ENCODE results near the gene CD44.
A peak's percentile ranks its signal among the peaks of the same experiment; 100 is the strongest.

The CD44 gene

GRCh38 chr11:35241083-35241482 is 102.1 kb downstream of the CD44 start:
- no peak for DNase-seq

DNA sequence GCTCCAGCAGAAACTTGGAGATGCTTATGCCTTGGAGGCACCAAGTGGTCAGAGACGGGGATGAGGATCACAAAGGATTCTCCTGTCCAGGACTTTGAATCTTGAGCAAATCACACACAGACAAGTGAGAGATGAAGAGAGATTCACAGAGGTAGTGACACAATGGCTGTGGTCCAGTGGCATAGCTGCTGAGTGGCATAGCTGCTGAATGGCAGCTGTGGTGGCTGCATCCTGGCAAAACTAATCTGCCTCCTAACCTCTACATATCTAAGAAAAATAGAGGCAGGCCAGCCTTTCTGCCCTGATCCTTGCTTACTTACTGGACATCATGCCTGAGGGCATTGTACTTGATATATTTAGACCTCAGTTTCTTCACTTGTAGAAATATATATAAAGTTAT is 102.6 kb downstream of the CD44 start:
- no peak for DNase-seq

DNA sequence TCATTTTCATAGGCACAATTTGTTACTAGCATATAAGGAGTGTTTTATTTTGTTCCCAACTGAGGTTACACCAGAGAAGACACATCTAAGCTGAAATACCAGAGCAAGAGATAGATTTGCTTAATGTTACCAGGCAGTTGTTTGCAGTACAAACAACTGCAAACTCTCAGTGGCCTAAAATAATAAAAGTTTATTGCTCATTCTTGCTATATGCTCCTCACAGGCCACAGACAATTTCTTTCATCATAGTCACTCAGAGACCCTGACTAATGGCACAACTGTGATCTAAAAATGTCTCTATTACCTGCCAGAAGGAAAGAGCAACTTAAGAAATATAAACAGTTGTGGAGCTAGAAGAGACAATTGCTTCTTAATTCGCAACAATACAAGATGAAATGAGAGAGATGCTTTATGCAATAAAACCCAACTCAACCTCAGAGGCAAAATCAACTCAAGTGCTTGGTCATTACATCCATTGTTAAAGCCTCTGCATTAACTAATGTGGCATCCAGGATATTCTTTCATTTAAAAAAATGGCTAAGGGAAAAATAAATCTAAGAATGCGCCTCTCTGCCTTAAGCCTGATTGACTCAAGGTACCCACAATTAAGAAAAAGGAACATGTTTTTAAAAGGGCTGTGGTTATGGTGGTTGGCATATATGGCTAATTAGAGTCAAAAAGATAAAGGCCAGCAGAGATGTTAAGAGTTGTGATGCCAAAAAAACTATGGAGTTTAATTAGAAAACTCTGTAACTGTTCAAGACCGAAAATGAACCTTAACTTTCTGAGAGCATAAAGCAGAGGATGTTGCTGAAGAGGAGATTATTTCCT is 103.7 kb downstream of the CD44 start:
- no peak for DNase-seq

GRCh38 chr11:35243774-35244173 is 104.8 kb downstream of the CD44 start:
- DNase-seq: no peak

DNA sequence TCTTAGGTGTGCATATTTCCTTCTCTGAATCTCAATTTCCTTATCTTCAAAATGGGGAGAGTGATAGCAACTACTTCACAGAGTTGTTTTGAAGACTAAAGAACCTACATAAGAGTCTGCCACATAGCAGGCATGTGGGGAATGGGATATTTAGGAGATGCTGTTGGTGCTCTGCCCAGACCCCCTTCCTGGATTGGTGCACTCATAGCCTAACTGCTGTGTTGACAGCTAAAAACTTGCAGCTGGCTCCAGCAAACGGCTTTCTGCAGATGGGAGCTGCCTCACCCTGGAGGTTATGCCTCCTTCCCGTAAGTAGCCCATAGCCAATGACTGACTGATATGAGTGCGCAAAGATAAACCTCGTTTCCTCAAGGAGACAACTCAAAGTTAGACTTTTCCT is 106.1 kb downstream of the CD44 start:
- DNase-seq: no peak

DNA sequence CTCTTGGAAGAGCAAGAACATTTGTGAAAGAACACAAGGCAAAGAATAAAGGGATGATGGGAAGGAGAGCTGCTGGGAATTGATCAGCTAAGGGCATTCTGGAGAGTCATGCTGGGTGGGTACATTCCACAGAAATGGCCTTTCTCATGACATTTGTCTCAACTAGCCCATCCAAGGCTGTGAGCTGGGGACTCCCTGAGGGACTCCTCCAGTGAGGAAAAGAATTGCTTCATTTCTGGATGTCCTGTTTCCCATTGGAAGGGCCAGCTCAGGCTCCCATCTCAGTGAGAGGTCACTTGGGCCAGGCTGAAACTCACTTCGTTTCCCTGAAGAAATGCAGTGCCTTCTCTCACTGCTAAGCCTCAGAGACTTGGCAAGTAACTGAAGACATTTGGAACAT is 106.8 kb downstream of the CD44 start:
- DNase-seq: no peak

- DNase-seq: no peak
Measured at GRCh38 chr11:35246745-35247144, 107.8 kb downstream of the CD44 start.

- DNase-seq: peak; percentile 68
Measured at GRCh38 chr11:35247428-35247827, 108.5 kb downstream of the CD44 start.

DNA sequence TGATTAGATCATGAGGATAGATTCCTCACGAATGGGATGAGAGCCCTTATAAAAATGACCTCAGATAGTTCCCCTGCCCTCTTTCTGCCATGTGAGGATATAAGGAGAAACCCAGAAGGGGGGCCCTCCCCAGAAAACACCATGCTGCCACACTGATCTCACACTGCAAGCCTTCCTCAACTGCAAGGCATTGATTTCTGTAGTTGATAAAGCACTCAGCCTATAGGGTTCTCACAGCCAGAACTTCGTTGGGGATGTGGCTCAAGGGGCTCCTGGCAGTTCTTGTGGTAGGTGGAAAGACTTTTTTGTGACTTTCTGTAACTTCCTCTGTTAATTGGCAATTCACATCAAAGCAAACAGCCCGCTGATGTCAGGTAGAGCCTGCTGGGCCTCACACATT is 108.9 kb downstream of the CD44 start:
- peak; percentile 33 for DNase-seq

DNA sequence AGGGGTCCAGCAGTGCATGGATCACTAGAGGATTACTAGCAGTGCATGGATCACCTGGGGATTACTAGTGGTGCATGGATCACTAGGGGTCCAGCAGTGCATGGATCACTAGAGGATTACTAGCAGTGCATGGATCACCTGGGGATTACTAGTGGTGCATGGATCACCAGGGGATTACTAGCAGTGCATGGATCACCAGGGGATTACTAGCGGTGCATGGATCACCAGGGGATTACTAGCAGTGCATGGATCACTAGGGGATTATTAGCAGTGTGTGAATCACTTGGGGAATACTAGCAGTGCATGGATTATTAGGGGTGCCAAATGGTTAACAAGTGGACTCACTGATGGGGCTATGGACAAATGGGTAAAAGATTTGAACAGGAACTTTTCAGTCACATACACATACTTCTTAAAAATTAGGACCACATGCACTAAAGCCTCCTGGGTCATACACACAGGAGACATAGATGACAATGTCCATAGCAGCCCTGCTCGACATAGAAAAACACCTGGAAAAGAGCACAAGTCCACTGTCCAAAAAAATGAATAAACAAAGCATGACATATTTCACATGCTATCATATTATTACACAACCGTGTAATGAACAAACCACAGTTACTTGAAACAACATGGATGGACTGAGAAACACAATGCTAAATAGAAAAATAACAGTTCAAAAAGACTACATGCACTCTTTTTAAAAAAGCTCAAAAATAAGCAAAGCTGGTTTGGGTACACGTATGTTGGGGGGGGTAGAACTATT is 109.8 kb downstream of the CD44 start:
- DNase-seq: no peak

DNA sequence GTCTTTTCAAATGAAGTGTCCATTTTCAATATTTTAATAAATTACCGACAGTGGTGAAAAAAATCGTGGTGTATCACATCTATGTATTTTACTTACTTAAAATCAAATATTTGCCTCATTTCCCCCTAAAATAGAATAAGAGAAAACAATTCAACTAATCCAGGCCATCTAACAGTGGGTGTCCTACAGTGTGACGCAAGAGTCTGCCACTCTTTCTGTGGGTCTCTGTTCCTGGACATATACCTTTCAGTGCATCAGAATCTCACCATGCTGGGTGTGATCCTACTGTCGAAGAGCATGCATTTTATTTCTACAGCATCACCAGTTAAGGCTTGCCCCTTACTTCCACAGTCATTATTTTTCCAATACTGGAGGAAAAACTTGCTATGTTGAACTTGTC is 111.2 kb downstream of the CD44 start:
- no peak for DNase-seq

GRCh38 chr11:35250621-35251020 is 111.7 kb downstream of the CD44 start:
- no peak for DNase-seq

DNA sequence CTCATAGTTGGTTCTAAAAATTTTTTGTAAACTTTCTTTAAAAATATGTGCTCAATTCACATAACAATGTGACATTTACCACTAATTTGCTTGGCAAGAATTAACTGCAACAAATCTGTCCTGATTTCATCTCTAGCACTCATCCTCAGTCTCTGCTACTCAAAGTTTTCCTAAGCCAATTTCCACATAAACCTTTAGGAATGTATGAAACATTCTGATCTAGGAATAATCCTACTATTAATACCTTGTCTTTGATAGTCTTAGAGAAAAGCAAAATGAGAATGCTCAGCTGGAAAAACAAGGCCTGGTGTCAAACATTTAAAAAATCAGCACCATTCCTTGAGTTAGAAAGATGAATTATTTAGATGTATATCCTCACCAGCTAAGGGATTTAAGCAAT is 114.3 kb downstream of the CD44 start:
- no peak for DNase-seq

GRCh38 chr11:35255514-35255913 is 116.5 kb downstream of the CD44 start:
- DNase-seq: no peak

DNA sequence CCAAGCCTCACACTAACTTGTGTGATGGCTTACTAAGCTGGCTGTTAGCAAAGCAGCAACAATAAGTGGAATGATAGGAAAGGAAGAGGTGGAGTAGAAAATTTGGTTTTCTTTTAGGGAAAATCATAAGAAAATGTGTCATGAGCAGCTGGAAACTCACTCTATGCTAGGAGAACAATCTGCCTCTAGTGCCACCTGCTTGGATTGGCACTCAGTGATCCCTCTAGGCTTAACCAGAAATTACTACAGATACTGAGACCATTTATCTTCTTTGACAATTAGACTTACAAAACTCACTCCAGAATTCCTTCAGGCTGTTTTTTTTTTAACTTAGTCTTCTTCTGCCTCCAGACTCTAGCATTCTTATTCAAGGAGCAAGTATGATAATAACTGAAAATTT is 117.3 kb downstream of the CD44 start:
- no peak for DNase-seq

- no peak for DNase-seq
Measured at GRCh38 chr11:35257281-35257680, 118.3 kb downstream of the CD44 start.

DNA sequence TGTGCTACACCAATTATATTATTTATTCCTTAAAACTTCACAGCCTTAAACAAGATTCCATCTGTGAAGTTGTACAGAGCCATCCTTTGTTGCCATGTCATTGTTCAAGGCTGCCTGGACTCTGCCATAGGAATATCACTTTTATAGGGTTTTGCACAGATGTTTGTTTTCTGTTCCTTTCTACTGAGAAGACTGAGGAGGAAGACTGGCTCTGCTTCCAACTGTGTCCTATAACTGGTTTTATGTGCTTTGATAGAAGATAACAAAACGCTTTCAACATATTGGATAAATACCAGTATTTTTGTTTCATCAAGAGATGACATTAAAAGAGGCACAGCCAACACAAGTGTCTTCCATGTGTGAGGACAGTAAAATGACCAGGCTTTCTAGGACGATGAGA is 120.6 kb downstream of the CD44 start:
- no peak for DNase-seq

DNA sequence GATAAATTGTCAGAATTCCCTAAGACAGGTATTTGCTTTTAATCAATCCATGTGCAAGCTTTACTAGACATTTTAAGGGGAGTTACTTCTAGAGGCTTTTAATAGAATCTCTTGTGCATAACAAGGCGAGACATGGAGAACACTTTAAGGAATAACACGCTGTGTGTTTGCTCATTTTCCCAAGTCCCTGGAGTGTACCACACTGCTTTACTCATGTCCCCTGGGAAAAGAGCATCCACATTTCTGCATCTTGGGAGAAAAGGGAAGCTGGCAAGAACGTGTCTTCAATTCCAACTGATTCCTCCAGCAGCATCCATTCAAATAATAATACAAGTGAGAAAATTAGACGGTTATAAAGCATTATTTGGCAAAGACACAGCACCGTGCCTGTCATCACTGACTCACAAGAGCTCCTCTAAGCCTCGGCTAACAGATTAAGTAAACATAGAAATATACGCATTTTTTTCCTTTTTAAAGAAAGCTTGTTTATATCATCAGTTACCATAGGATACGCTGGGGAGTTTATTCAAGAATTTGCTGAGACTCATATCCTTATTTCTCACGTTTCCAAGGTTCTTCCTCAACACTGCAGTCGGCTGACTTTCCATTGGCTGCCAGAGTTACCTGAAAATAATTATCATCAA is 121.5 kb downstream of the CD44 start:
- DNase-seq: no peak

DNA sequence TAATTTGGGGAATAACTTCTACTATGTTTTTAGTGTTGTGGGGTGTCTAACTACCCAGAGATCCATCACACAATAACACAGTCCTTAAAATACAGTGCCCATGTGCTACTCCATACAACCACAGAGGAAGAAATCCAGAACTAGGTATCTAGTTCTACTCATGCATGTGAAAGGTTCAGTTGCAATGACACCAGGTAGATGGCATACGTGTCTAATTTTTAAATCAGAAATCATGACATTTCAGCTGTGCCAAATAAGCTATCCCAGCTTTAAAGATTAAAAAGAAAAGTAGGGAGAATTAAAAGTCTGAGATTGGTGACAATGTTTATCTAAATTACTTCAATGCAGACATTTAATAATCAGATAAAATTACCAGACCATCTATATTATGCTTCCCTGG is 122.2 kb downstream of the CD44 start:
- no peak for DNase-seq

DNA sequence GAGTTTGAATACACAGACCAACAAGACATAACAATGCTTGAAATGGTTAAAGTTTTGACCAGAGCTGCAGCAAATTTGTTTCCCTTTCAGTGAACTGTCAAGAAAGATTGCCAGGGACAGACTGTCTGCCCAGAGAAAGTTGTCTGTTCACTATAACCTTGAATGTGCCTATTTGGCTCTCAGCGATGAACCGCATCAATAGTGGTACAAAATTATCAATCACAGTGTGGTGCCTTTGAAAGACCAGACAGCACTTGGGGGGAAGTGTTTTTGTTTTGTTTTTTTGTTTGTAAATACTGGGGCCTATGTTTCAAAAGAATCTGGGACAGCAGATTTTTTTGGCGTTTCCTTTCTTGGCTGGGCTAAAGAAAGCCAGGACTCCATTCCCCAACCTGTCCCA is 123.1 kb downstream of the CD44 start:
- no peak for DNase-seq

GRCh38 chr11:35262735-35263134 is 123.8 kb downstream of the CD44 start:
- no peak for DNase-seq

GRCh38 chr11:35265755-35266454 is 126.9 kb downstream of the CD44 start:
- DNase-seq: no peak

DNA sequence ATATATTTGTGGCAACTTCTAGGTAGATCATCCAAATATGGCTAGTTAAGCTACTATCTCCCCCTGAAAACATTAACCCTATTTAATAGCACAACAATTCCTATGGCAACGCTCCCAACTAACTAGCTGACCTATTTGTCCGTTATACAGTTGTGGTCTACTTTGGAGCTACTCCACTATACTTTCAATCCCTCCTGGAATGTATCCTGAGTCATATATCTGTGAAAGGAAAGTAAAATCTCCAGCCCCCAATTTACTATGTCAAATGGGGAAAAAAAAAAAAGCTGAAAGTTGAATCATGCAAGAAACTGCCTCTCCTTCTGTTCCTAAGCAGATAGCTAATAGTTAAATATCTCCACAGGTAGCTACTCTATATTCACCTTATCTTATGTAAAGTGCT is 128.5 kb downstream of the CD44 start:
- DNase-seq: no peak

All from activated T-cell treated with anti-CD3 and anti-CD28 coated beads, Interleukin-2, amount 50 U/mL, for 1 hour (primary cell).